GM12878 (cell line): Measurements from ENCODE around the gene MYO16. TPM values are rescaled to one million over a fixed set of nuclear protein-coding genes. Genes with fewer than 3 reads are reported as not detected.

Source experiments
- ATAC-seq: fragments of 200-7000 bp; cut with Tn5 transposase; 3 replicates; pipeline ENCODE4 v1.9.1; 2020; ENCODE audit warnings: mild to moderate bottlenecking, moderate library complexity
- BruUV-seq: library from RNA; stranded (reverse); fragments of 400-500 nt; replicated peaks from 2 replicates; lab custom pipeline; 2021; lab: Mats Ljungman, UMichigan
- CTCF ChIA-PET: fragments of 300-600 bp; sonication (Branson Sonifier 250); formaldehyde crosslinking; extraction: SDS; loops from one replicate; lab custom pipeline; 2021; ENCODE audit warnings: inconsistent platforms; lab: Yijun Ruan, JAX
- POLR2A ChIA-PET: fragments of 350-600 bp; formaldehyde crosslinking; extraction: SDS; loops from one replicate; lab custom pipeline; 2021; ENCODE audit warnings: inconsistent platforms; lab: Charles Lee
- RAD21 ChIA-PET: fragments of 300-600 bp; sonication (Branson Sonifier 250); formaldehyde crosslinking; loops from one replicate; lab custom pipeline; 2023; ENCODE audit warnings: antibody characterized with exemption; ENCODE audit not compliant: unreplicated experiment; lab: Charles Lee
- SMC1A ChIA-PET: fragments of 300-600 bp; sonication (Branson Sonifier 250); formaldehyde crosslinking; loops from one replicate; lab custom pipeline; 2023; ENCODE audit not compliant: unreplicated experiment, uncharacterized antibody; lab: Charles Lee
- DNase-seq: peaks from one replicate; pipeline ENCODE4 v3.0.0-alpha.2; 2011; ENCODE audit warnings: low read depth, low spot score
- FAIRE-seq: peaks from 3 replicates; lab custom pipeline; 2011; peaks lifted over from hg19 to GRCh38; lab: Jason Lieb, UNC
- H2AFZ ChIP-seq: 2 replicates; pipeline ENCODE4 v1.6.0; 2011; ENCODE audit warnings: low read depth, low read length, control low read depth; ENCODE audit not compliant: control insufficient read depth
- H3K27ac ChIP-seq: 2 replicates; pipeline ENCODE4 v1.5.1; 2011; ENCODE audit warnings: control low read depth; ENCODE audit not compliant: control insufficient read depth, insufficient read depth
- H3K27me3 ChIP-seq, 2 experiments: replicated peaks in 1 of 2; 2 replicates each; pipeline versions ENCODE4 v1.6.0 to v1.6.1; 2011; ENCODE audit warnings: low read length in 1 of 2; ENCODE audit not compliant: control insufficient read depth in 2 of 2, insufficient read depth in 2 of 2
- H3K36me3 ChIP-seq, 2 experiments: 2 replicates each; pipeline ENCODE4 v1.5.1; 2011; ENCODE audit warnings: low read length in 1 of 2; ENCODE audit not compliant: control insufficient read depth in 2 of 2, insufficient read depth in 2 of 2
- H3K4me1 ChIP-seq: 2 replicates; pipeline ENCODE4 v1.6.1; 2011; ENCODE audit warnings: mild to moderate bottlenecking, low read length, moderate library complexity, mixed read lengths; ENCODE audit not compliant: control insufficient read depth, insufficient read depth
- H3K4me2 ChIP-seq: 2 replicates; pipeline ENCODE4 v1.6.0; 2011; ENCODE audit warnings: control low read depth; ENCODE audit not compliant: control insufficient read depth, insufficient read depth
- H3K4me3 ChIP-seq: fragments of 200-600 bp; sonication (generic); 2 replicates; pipeline ENCODE4 v1.5.1; 2016
- H3K79me2 ChIP-seq: 2 replicates; pipeline ENCODE4 v1.6.0; 2011; ENCODE audit warnings: low read length; ENCODE audit not compliant: control insufficient read depth, insufficient read depth
- H3K9ac ChIP-seq: 2 replicates; pipeline ENCODE4 v1.8.0; 2011; ENCODE audit warnings: low read length, control low read depth, mixed read lengths; ENCODE audit not compliant: control insufficient read depth, insufficient read depth
- H3K9me3 ChIP-seq: replicated peaks from 3 replicates; pipeline ENCODE4 v1.5.1; 2011; ENCODE audit warnings: mild to moderate bottlenecking, low read length; ENCODE audit not compliant: control insufficient read depth, insufficient read depth
- H4K20me1 ChIP-seq: 2 replicates; pipeline ENCODE4 v1.6.0; 2011; ENCODE audit not compliant: control insufficient read depth, insufficient read depth
- BHLHE40 ChIP-seq, 2 experiments: fragments of 450-650 bp in 1 of 2; IDR thresholded peaks; 2 replicates each; pipeline ENCODE4 v1.6.1; 2011 to 2017; ENCODE audit warnings: low read depth in 2 of 2, borderline replicate concordance in 1 of 2, improper control_type of control experiment in 1 of 2, low read length in 1 of 2, mild to moderate bottlenecking in 1 of 2
- SIX5 ChIP-seq: IDR thresholded peaks from 2 replicates; pipeline ENCODE4 v1.6.1; 2011; ENCODE audit warnings: mild to moderate bottlenecking, low read depth, low read length, moderate library complexity; ENCODE audit not compliant: severe bottlenecking
- SPI1 ChIP-seq: IDR thresholded peaks from 2 replicates; pipeline ENCODE4 v1.6.1; 2011; ENCODE audit warnings: low read depth, mild to moderate bottlenecking, low read length, moderate library complexity, borderline replicate concordance; ENCODE audit not compliant: insufficient read depth
- ZNF687 ChIP-seq: fragments of 450-650 bp; IDR thresholded peaks from 2 replicates; pipeline ENCODE4 v1.6.1; 2017; ENCODE audit warnings: mild to moderate bottlenecking, moderate library complexity
- WGBS: methylation state at CpG from one replicate; pipeline ENCODE4 v1.1.6; 2016; ENCODE audit warnings: low lambda C conversion rate; ENCODE audit not compliant: insufficient replicate concordance, insufficient coverage; ENCODE audit errors: missing lambda C conversion rate; 5-methylcytosine and 5-hydroxymethylcytosine counted together
- in situ Hi-C: fragments of 300-500 bp; cut with MboI; formaldehyde crosslinking; loops from 9 replicates; pipeline ENCODE4 v1.14.3; 2018; ENCODE audit warnings: mixed read lengths
- intact Hi-C: fragments of 100-400 bp; cut with micrococcal nuclease; formaldehyde crosslinking; loops from one replicate; pipeline ENCODE4 v1.14.2; 2022; ENCODE audit not compliant: unreplicated experiment
- polyA plus RNA-seq, 11 experiments: library from polyadenylated mRNA; depleted of rRNA in 4 of 11; unstranded in 6 of 11; stranded (reverse) in 5 of 11; fragments of >200 nt; fragmentation: Nextera tagmentation in 4 of 11; fragmentation: Illumina TruSeq in 1 of 11; extraction: Ambion mirVana in 4 of 11; extraction: Trizol in 1 of 11; gene quantifications; 1 replicate in 1 of 11; 2 replicates in 10 of 11; pipeline versions ENCODE4 v1.2.1 to v1.2.3, GENCODE V29; 2011 to 2016; ENCODE audit warnings: inconsistent platforms in 2 of 11, missing spikeins in 2 of 11, low read depth in 1 of 11
- total RNA-seq, 4 experiments: library from RNA; depleted of rRNA in 3 of 4; stranded (reverse); fragments of >200 nt in 3 of 4; fragmentation: Illumina TruSeq in 1 of 4; extraction: Trizol in 1 of 4; gene quantifications; 2 replicates each; pipeline versions ENCODE4 v1.2.1 to v1.2.3, GENCODE V29; 2013 to 2021

Gene MYO16
- total and polyA plus RNA-seq, 10 of the 15 experiments (the other 5 are each of a cell fraction or from before 2014, with no cell fraction given), result under 0.01 to 1.7 (median 0.05) TPM; not detected in 4

DNA sequence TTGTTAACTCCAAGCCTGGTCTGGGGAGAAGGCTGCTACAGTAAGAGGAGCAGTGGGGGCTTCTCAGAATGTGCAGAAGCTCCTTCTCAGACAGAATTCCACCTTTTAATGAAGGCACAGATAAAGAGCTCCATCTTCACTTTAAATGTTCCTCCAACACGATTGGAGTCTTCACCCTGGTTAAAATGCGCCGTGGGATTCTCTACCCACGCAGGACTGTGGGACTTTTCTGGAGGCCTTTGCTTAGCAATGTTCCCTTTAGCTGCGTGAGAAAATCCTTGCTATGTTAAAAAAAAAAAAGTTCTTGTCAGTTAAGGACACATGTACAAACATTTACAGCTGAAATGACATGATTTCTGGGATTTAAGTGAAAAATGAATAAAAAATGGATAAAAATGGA is 546.3 kb downstream of the MYO16 start (continued):
- TF ChIP-seq SPI1, result no peak

DNA sequence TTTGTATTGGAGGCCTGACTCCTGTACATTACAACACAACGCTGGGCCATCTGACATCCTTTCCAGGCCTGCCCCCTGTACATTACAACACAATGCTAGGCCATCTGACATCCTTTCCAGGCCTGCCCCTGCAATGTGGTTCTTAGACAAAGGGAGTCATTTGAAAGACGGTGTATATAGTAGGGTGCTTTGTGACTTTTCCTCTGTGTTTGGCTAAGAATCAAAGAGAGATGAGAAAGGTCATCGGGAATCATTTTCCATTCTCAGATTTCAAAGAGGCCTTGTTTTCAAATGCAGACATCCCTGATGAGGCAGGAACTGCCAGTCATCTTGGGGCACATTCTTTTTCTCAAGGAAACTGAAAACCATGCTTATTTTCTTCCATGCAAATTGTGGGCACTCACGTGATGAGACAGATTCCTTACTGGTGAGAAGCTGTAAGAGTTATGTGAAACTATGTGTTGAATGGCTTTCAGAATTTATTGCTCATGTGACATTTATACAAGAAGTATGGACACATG is 551.6 kb downstream of the MYO16 start:
- DNase-seq, result no peak
- in situ Hi-C loops, result no loop called here
- ChIA-PET RAD21 (interaction anchor here (1.0 kb wide), 1 partner anchor 9 kb away, joined by 3 read pairs; no protein-coding TSS in a partner anchor), SMC1A (interaction anchor here (1.1 kb wide), 1 partner anchor 14 kb away, joined by 5 read pairs; no protein-coding TSS in a partner anchor), POLR2A (no interaction called here), CTCF (no interaction called here)
- Histone ChIP-seq H3K4me3 (no peak overlapping the region), H3K4me2 (no peak overlapping the region), H4K20me1 (no peaks in the 10 kb centered on the region), H2AFZ (no peak overlapping the region), H3K27me3 (no peaks in the 10 kb centered on the region), H3K4me1 (no peaks in the 10 kb centered on the region), H3K27ac (no peak overlapping the region), H3K79me2 (no peaks in the 10 kb centered on the region), H3K9ac (no peak overlapping the region), H3K9me3 (no peaks in the 10 kb centered on the region; the same call in 2 of the 3 replicates), H3K36me3 (no peaks in the 10 kb centered on the region)
- WGBS, result 57% methylated on average over 4 of the region's 4 CpGs
- no peak for ATAC-seq
- BruUV-seq, result no TSS peak
- intact Hi-C loops, result no loop called here
- TF ChIP-seq SIX5 (no peak), BHLHE40 (IDR thresholded peaks at IDR 0.05; ENCODE audit: borderline replicate concordance in 1 of 2, low read depth in 2 of 2, low read length in 1 of 2) (peak; percentile 40 to 50; a peak in 1 of 4 replicates), ZNF687 (no peak)
- no peak for FAIRE-seq
